Epithelial cell of proximal tubule (primary cell): ENCODE measurements around the gene PXK. TPM values are rescaled to one million over a fixed set of nuclear protein-coding genes. Genes with fewer than 3 reads are reported as not detected.
A peak's percentile ranks its signal among the peaks of the same experiment; 100 is the strongest.

Experiments
- DNase-seq: peaks from one replicate; pipeline ENCODE4 v3.0.0-alpha.2; 2011; ENCODE audit warnings: low read depth
- H3K4me3 ChIP-seq: 2 replicates; pipeline ENCODE4 v1.5.1; 2011; ENCODE audit warnings: low read depth, mild to moderate bottlenecking, low read length
- total RNA-seq: library from RNA; depleted of rRNA; stranded (reverse); fragments of >200 nt; gene quantifications from 2 replicates; pipeline ENCODE4 v1.2.3, GENCODE V29; 2015
- TF ChIP-seq, protein P1 (sequence below): conservative IDR thresholded peaks from 2 replicates; pipeline ENCODE4 v1.5.1; 2012; ENCODE audit warnings: low read depth, mild to moderate bottlenecking, low read length

The PXK gene
- total RNA-seq, 1 donor from 2014 or later, result 10.1 TPM

GRCh38 chr3:58323529-58324390 lies 8.9 kb upstream of the PXK start:
- DNase-seq, result no peak
- TF ChIP-seq, protein P1, sequence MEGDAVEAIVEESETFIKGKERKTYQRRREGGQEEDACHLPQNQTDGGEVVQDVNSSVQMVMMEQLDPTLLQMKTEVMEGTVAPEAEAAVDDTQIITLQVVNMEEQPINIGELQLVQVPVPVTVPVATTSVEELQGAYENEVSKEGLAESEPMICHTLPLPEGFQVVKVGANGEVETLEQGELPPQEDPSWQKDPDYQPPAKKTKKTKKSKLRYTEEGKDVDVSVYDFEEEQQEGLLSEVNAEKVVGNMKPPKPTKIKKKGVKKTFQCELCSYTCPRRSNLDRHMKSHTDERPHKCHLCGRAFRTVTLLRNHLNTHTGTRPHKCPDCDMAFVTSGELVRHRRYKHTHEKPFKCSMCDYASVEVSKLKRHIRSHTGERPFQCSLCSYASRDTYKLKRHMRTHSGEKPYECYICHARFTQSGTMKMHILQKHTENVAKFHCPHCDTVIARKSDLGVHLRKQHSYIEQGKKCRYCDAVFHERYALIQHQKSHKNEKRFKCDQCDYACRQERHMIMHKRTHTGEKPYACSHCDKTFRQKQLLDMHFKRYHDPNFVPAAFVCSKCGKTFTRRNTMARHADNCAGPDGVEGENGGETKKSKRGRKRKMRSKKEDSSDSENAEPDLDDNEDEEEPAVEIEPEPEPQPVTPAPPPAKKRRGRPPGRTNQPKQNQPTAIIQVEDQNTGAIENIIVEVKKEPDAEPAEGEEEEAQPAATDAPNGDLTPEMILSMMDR, result no peak
- H3K4me3 ChIP-seq, result no peak overlapping the region

GRCh38 chr3:58324391-58325390 lies 8.0 kb upstream of the PXK start:
- DNase-seq, result no peak
- TF ChIP-seq, protein P1, result no peak
- no peak overlapping the region for H3K4me3 ChIP-seq

GRCh38 chr3:58325525-58325992 lies 7.1 kb upstream of the PXK start:
- TF ChIP-seq, protein P1, result no peak
- peak; percentile 60 for DNase-seq
- H3K4me3 ChIP-seq, result no peak overlapping the region

GRCh38 chr3:58326267-58326900 lies 6.3 kb upstream of the PXK start:
- no peak overlapping the region for H3K4me3 ChIP-seq
- no peak for DNase-seq

DNA sequence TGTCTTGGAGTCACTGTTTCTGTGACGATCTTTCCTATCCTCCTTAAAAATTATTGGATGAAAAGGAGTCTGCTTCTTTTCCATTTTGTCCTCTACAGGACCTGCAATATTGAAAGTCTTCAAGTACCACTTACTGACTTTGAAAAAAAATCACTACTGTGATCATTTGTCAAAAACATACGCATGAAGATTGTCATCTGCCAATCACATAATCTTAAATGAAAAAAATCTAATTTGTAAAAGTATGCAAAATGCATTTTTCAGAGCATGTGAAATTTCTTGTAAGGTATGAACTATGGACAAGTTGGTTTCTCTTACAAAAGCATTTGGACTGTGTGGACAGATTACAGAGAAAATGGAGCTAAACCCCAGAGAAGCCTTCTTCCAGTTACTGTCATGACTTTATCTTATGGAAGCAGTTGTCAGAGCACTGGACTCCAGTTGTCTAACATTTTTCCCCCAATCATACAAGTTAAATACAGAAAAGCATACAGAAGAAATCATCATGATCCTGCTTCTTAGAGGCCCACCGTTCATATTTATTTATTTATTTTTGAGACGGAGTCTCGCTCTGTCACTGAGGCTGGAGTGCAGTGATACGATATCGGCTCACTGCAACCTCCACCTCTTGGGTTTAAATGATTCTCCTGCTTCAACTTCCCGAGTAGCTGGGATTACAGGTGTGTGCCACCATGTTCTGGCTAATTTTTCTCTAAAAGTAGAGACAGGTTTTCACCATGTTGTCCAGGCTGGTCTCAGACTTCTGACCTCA lies 3.4 kb upstream of the PXK start:
- TF ChIP-seq, protein P1, result no peak
- H3K4me3 ChIP-seq, result no peak overlapping the region
- no peak for DNase-seq

More at GRCh38 chr3:58326267-58326900, 6.3 kb upstream of the PXK start:
- TF ChIP-seq, protein P1, result no peak

DNA sequence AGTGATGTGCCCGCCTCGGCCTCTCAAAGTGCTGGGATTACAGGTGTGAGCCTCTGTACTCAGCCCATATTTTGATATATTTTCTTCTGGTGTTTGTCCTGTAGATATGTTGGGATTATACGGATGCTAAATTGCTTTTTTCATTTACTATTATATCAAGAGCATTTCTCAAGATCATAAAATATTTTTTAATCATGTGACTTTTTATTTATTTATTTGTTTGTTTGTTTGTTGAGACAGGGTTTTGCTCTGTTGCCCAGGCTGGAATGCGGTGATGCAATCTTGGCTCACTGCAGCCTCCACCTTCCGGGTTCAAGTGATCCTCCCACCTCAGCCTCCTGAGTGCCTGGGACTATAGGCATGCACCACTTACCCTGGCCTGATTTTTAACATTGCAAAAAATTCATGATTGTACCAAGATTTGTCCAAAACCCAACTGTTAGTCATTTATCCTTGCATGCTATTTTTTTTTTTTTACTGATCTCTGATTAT lies 2.7 kb upstream of the PXK start:
- DNase-seq, result no peak
- H3K4me3 ChIP-seq, result no peak overlapping the region

More for the DNA sequence above, 2.7 kb upstream of the PXK start:
- TF ChIP-seq, protein P1, result no peak
